Jurkat, Clone E6-1 (cell line): ENCODE results near the gene EXT2.

Experiments
- DNase-seq: peaks from one replicate; pipeline ENCODE4 v3.0.0-alpha.2; 2011; ENCODE audit warnings: low read depth, low spot score
- H3K4me3 ChIP-seq: 2 replicates; pipeline ENCODE4 v1.5.1; 2011; ENCODE audit warnings: mild to moderate bottlenecking, low read length, control low read depth, moderate library complexity

EXT2 gene

DNA sequence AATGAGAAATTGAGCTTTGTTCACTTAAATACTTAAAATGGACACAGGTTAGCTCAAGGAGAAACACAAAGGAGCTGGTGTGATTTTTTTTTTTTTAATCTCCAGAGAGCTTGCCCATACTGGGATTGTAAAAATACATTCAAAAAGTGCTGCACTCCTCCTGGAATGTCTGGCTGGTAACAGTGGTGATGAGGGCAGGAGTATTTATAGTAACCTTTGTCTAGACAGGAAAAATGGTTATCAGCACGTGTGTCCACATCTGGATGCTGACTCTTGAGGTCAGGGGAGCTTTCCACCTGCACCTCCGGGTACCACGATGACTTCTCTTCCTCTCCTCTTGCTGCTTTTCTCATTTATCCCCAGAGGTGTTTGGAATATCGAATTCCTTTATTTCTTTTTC is 30.1 kb downstream of the EXT2 start:
- no peak for DNase-seq
- H3K4me3 ChIP-seq = no peak overlapping the region

DNA sequence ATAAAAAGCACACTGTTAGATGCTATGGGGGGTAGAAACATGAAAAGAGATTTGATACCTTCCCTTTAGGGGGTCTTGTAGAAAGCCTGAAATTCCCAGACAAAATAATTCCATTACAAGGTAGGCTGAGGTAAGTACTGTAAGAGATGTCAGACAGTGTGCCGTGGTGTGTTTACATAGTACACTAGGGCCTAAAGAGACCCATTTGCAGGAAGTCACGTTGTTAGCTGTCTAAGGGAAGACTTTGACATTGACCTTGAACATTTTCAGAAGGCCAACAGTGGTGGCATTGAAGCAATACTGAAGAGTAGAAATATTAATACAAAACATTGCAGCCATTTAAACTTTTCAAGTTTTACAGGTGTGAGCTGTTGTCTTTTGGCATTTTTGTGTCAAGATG is 30.8 kb downstream of the EXT2 start:
- H3K4me3 ChIP-seq = no peak overlapping the region
- DNase-seq = no peak

DNA sequence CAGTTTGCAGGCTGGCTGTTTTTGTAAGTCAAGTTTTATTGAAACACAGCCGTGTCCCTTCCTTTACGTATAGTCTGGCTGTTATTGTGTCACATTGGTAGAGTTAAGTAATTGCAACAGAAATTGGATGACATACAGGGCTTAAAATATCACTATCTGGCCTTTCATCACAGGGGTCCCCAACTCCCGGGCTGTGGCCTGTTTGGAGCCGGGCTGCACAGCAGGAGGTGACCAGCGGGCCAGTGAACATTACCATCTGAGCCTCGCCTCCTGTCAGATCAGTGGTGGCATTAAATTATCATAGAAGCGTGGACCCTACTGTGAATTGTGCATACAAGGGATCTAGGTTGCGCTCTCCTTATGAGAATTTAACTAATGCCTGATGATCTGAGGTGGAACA is 31.7 kb downstream of the EXT2 start:
- no peak overlapping the region for H3K4me3 ChIP-seq
- DNase-seq = no peak

DNA sequence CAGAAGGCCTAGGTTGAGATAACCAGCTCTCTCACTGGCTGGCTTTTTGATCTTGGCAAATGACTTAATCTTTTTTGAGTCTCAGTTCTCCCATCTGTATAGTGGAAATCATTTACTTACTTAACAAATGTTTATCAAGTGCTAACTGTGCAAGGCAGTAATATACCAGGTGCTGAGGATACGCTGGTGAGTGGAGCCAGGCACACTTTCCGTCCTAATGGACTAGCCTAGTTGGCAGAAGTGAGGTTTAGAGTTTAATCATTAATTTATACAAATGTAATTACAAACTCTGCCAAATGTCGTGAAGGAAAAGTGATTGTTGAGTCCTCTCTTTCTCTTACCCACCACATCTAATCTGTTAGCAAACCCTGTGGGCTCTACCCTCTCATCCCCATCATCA is 33.3 kb downstream of the EXT2 start:
- DNase-seq = no peak
- no peak overlapping the region for H3K4me3 ChIP-seq

DNA sequence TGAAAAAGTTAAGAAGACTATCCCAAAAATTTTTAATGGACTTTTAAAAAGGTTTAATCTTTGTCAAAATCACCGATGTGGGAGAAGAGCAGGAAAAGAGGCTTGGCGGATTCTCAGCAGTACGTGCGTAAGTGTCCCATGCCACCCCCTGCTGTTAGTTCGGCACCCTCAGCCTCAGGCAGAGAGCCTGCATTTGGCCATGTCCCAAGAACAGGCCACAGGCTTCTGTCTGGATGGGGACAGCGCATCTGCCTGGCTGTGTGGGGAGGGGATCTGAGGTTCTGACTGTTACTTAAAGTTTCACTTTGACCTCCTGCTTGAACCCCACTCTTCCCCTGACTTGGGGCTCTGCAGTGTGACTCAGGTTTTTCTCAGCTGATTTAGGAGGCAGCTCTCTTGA is 35.3 kb downstream of the EXT2 start:
- no peak overlapping the region for H3K4me3 ChIP-seq
- DNase-seq = no peak

DNA sequence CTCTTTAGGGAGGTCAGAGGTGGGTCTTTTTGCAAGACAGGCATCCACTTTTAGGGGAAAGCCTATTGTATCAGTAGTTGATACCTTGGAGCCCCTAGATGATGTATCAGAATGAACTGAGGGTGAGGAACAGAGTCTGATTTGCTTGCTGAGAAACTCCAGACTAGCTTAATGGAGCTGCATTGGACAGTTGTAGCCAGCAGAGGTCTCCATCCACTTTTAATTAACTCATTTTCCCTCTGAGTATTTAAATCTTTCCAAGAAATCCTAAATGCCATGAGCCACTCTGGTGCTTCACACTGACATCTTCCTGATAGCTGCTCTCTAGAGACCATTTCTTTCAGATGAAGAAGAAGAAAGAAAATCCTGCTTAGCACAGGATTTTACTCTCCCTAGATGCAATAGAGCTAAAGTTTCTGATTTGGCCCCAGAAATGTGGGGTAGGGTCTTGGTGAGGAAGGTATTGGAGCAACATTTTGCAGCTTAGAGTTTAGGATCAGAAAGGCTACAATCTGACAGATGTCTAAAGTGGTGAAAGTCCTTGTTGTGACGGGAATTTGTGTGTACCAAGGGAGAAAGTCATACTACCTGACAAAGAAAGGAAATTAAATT is 38.0 kb downstream of the EXT2 start:
- DNase-seq = peak; percentile 11
- no peak overlapping the region for H3K4me3 ChIP-seq

DNA sequence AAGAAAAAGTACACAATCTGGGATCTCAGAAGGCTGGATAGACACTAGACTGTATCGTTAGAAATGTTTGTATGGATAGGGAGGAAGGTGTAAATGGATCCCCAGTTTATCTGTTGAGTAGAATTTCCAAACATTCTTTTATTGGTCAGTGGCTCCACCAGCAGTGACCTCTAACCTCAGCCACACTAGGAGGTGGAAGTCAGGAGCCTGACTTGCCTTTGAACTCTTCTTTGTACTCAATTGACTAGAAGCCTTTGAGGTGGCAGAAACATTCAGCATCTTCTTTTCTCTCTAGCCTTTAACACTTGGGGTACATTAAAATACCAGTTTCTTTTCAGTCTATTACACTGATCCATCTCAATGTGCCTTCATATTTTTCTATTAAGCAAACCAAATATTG is 39.1 kb downstream of the EXT2 start:
- no peak for DNase-seq
- H3K4me3 ChIP-seq = no peak overlapping the region

DNA sequence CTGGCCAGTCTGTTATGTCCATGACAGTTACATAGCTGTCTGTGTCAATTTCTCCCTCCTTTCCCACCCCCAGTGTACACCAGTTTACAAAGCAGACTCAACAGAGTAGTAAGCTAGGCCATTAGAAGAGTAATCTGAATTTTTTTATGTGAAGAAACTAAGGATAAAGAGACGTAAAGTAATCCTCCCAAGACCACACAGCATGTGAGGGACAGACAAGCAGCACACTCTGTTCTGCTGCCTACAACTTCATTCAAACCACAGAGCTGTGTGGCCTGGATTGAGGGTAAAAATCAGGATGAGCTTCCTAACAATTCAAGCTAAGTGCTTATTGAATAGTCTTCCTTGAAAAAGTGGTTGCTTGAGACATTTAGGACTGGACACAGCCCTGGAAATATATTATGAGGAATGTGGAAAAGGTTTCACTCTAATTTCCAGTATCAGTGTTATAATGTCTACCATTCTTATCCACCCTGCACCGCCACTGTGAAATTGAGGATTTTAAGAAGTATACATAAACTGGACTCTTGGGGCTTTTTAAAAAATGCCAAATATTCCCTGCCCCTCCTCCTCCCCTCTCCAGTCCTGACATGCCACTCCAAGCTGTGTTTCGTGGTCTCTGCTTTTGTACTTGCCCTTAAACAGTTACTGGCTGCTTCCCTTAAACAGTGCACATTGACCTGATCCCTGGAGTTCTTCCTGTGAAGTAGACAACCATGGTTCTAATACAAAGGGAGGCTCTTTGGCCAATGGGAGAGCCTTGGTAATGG is 40.9 kb downstream of the EXT2 start:
- no peak for DNase-seq
- no peak overlapping the region for H3K4me3 ChIP-seq

DNA sequence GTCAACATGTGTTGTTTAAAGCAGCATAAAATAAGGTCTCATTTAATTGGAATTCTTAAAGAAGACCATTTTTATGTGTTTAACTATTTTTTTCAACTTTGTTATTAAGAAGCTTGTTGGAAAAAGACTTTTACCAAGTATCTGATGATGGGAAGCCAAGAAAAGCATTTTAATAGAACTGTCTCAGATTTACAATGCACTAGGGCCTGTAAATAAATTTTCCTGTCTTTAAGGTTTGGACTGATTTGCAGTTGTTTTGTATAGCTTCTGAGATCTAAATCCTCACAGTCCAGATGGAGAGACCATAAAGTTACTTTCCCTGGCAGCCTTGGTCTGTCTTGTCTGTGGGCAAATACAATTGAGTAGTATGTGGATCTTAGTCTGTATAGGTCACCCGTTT is 41.6 kb downstream of the EXT2 start:
- no peak for DNase-seq
- H3K4me3 ChIP-seq = no peak overlapping the region

DNA sequence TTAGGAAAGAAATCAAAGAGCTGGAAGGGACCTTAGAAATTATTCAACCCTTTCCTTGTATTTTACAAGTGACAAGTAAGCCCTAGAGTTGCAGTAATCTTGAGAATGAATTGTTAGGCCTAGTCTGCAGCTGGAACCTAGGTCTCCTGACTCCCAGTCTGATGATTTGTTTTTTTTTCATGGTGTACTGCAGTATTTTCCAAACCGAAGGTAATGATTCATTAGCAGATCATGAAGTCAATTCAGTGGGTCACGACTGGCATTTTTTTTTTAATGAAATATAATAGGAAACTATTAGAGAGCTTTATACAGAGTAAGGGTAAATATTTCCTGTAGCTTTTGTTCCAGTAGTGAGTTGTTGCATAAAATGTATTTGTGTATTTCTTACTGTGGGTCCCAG is 42.8 kb downstream of the EXT2 start:
- H3K4me3 ChIP-seq = no peak overlapping the region
- DNase-seq = no peak

DNA sequence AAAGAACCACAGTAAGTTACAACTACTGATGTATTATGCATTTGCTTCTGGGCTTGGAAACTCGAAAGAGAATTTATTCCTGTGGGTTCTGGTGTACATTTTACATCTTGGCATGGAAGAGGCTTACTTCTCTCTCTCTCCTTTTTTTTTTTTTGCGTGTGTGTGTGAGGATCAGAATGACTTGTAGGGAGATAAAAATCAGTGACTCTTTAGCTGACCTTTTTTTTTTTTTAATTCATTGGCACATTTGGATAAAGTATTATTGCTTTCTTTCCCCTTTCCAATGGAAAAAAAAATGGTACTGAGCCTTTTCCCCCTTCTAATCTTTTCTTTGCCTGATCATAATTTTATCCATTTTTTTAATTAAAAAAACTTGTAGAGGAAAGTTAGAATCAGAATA is 43.5 kb downstream of the EXT2 start:
- DNase-seq = no peak
- no peak overlapping the region for H3K4me3 ChIP-seq

DNA sequence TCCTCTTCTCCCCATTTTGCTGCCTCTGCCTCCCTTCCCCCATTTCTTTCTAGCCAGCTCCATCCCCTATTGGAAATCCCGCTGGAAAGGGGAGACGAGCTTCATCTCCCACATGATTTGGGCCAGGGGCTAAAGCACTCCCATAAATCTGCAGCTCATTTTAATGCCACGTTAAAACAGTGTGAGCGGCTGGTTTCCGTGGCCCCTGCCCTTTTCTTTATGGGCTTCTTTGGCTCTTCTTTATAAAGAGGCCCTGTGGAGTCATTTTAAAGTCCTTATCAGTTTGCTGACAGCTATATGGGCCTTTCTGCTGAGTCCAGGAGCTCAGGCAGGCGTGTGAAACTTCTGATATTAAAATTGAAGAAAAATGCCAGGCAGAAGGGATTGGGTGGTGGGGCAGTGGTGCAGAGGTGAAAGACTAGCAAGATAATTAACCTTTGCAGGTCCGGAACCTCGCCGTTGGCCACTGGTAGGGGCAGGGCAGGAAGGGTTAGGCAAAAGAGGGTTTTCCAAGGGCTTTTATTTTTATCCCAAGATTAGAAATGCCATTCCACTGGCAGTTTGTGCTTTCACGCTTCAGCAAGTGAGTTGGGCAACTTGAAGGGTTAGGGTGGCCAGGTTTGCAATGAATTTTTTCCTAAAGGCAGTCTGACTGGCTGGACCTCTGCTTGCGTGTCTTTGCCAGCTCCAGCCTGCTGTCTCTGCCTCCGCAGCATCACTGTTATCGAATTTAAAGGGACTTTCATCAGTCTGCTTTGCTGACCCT is 44.3 kb downstream of the EXT2 start:
- DNase-seq = no peak
- no peak overlapping the region for H3K4me3 ChIP-seq

DNA sequence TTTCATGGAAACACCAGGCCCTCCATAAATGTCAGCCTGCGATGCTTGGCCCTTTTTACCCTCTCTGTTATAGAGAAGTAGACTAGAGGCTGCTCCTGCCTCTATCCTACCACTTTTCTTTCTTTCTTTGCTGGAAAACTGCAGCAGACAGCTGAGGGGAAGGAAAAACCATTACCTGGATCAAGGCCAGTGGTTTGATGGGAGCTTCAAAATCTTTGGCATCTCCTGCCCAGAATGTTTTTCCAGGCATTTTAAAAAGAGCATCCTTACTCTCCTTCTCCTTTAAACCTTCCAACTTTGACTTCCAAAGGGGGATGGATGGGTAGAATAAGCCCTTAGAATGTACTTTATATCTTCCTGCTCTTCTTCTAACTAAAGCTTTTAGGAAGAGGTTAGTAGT is 44.9 kb downstream of the EXT2 start:
- H3K4me3 ChIP-seq = no peak overlapping the region
- no peak for DNase-seq

DNA sequence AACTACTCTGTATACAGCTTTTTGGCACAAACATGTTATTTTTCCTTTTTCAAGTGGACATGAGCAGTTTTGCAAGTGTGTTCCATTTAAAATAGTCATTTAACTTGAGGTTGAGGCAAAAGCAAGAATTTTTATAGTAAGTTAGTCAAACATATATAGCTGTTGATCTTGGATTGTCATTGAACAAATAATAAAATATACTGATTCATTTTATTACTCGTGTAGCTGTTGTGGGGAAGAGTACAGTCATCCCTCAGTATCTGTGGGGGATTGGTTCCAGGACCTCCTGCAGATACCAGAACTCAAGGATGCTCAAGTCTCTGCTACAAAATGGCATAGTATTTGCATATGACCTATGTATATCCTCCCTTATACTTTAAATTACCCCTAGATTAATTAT is 45.3 kb downstream of the EXT2 start:
- no peak for DNase-seq
- no peak overlapping the region for H3K4me3 ChIP-seq

DNA sequence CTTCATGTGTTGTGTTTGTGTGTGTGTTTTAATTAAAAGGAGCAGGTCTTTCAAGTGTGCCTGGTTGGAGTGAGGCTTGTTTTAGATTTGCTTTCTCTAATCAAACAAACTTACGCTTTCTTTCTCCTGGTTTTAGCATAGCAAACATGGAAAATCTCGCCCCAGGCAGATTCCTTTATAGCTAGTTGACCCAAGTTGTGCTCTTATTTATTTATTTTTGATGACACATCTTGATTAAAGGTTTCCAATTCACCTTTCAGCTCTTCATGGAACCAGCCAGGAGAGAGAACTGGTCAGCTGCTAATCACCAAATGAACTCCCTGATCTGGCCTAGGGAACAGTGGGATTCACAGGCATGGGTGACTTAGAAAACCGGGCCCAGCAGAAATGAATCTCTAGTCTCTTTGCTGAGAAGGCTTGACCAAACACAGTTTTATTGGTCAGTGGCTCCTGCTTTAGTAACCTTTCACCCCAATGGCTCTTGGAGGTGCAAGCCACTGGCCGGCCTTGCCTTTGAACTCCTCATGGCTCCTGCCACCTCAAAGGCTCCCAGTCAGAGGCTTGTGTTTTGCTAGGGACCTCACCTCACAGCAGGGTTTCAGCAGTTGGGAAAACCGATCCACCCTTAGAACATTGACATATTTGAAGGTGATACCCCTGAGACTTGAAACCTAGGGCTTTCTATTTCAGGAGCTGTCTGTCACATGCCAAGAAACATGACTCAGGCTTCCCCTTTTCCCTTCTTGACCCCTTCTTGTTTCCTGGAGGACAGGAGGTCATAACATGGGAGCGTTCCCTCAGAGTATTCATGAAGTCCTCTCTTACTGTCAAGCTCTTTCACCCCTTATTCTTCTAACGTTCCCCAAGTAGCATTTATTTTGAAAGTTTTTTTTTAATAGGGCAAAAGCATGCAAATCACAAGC is 48.8 kb downstream of the EXT2 start:
- DNase-seq = no peak
- no peak overlapping the region for H3K4me3 ChIP-seq

DNA sequence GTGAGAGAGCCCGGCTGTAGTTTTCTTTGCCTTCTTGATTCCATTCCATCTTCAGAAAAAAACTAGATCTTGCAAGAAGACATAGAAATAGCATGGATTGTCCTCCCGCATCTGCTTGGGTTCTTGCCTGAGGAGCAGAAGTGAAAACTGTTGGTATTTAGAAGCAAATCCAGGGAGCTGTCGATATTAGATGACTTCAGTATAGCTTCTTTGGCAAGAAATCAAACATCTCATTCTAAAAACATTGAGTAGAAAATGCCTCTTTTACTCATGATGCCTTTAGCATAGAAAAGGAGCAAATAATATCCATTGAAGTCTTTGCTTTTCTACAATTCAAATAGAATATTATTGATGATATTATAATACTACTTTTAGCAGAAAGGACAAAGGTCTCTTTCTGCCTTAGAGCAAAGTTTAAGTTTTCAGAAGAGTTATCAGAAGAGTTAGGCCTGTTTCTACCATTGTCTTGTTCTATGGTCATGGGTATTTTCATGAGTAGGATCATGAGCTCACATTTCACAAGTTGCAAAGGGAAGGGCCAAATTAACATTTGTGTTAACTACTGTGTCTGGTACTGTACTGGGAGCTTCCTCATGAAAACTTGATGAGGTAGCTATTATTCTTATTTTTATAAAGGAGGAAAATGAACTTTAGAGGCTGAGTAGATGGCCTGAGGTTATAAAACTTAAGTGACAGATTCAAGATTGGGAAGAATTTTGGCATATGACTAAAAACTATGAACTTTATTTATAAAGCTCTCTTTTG is 49.7 kb downstream of the EXT2 start:
- DNase-seq = no peak

DNA sequence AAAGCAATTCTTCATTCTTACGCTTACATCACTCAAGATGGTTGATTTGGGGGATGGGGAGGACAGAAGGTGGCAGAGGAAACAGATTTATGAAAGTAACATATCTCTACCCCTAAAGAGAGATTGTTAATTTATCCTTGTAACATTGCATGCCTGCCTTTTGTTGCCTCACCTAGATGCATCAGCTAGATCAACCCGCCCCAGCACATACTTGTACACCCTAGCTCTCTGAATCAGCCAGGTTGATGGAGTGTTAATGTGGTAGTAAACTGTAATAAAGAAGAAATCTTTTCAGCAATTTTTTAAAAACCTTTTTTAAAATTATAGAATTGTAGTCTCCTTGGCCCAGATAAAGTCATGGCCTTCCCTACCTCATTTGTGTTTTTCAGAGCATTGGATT is 51.5 kb downstream of the EXT2 start:
- no peak for DNase-seq
- H3K4me3 ChIP-seq = no peak overlapping the region

More for the DNA sequence above, 49.7 kb downstream of the EXT2 start:
- no peak overlapping the region for H3K4me3 ChIP-seq

DNA sequence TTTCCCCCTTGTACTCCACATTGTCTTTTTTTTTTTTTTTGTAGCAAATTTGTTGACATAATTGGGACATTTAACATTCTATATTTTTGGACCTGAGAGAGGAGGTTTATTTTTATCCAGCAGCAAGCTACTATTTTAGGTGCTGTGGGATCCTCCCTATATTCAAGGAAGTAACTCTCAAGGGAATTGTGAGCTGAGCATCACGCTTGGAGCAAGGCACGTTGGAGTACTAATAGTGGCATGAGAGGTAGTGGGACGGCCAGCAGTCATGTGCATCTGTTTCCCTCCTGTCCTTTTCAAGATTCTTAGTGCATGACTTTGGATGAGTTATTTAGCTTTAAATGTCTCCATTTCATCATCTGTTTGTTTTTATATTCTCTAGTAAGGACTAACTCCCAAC is 52.3 kb downstream of the EXT2 start:
- no peak overlapping the region for H3K4me3 ChIP-seq
- no peak for DNase-seq

DNA sequence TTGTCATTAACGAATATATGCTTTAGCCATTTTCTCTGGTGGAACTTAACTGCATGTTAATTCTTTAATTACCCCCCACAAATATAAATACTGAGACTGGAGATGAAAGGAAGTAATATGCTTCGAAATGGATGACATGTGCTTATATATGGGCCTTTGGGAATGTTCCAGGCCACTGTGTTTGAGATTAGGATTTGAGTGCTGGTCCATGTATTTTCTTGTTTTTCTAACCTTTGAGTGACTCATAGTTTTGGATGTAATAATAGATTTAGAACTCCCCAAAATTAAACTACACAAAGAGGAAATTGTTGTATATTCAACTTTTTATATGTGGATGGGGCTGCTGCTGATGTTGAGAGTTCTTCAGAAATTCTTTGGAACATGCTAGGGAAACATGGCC is 54.2 kb downstream of the EXT2 start:
- no peak overlapping the region for H3K4me3 ChIP-seq
- no peak for DNase-seq
